ENCODE data around the gene CCNY. TPM values are rescaled to one million over a fixed set of nuclear protein-coding genes. Genes with fewer than 3 reads are reported as not detected.

The CCNY gene
- total and polyA plus RNA-seq, 9 donors = 28.3 to 87.0 (median 60.9) TPM

DNA sequence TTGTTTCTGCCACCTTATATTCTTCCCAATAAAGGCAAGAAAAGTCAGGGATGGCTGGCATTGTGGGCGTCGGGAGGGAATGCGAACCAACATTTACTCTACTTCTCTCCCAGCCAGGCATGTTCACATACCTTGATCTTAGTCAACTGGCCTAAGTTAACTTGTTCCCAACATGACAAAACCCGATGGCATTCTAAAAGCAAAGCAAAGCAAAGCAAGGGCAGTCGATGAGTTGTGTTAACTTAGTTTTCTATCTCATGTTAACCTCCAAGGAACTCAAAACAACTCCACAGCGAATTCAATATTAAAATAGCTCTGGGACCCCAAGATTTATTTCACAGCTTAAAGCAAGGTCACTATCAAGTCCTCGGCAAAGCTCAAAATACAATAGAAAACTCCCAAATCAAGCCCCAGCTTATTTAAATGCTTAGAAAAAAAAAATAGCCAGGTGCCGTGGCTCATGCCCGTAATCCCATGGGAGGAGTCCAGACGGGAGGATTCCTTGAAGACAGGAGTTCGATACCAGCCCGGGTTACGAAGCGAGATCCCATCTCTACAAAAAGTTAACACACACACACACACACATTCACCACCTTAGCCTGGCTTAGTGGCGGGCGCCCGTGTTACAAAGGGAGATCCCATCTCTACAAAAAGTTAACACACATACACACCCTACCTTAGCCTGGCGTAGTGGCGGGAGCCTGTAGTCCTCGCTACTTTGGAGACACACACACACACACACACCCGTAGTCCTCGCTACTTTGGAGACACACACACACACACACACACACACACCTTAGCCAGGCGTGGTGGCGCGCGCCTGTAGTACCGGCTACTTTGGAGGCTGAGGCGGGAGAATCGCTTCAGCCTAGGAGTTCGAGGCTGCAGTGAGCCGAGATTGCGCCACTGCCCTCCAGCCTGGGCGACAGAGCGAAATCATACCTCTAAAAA is 901 bp upstream of the CCNY start:
- TF ChIP-seq, protein P1, sequence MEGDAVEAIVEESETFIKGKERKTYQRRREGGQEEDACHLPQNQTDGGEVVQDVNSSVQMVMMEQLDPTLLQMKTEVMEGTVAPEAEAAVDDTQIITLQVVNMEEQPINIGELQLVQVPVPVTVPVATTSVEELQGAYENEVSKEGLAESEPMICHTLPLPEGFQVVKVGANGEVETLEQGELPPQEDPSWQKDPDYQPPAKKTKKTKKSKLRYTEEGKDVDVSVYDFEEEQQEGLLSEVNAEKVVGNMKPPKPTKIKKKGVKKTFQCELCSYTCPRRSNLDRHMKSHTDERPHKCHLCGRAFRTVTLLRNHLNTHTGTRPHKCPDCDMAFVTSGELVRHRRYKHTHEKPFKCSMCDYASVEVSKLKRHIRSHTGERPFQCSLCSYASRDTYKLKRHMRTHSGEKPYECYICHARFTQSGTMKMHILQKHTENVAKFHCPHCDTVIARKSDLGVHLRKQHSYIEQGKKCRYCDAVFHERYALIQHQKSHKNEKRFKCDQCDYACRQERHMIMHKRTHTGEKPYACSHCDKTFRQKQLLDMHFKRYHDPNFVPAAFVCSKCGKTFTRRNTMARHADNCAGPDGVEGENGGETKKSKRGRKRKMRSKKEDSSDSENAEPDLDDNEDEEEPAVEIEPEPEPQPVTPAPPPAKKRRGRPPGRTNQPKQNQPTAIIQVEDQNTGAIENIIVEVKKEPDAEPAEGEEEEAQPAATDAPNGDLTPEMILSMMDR (IDR thresholded peaks at IDR 0.05) = no peak
- TF ChIP-seq POLR2A (IDR thresholded peaks at IDR 0.05) = no peak
- no peak for TF ChIP-seq EP300 (IDR thresholded peaks at IDR 0.05)
- DNase-seq = no peak
- 7 to 13% (median 10%) methylated on average over 34 of the region's 34 CpGs for WGBS, 3 donors
- intact Hi-C loops (cut with DNase I) = loop anchor here in 2 of 4 donors (10.0 kb wide), 2 partner anchors 89 to 229 kb away; no protein-coding TSS in a partner anchor
- peaks cover 11% of the 10 kb centered on the region for H3K4me1 ChIP-seq (ENCODE audit: insufficient read depth)
- H3K36me3 ChIP-seq = no peaks in the 10 kb centered on the region
- peak overlapping the region; percentile 66 to 81 for H3K27ac ChIP-seq
- H3K9me3 ChIP-seq = no peaks in the 10 kb centered on the region
- H3K4me3 ChIP-seq = peak overlapping the region; percentile 98
- no peaks in the 10 kb centered on the region for H3K27me3 ChIP-seq

DNA sequence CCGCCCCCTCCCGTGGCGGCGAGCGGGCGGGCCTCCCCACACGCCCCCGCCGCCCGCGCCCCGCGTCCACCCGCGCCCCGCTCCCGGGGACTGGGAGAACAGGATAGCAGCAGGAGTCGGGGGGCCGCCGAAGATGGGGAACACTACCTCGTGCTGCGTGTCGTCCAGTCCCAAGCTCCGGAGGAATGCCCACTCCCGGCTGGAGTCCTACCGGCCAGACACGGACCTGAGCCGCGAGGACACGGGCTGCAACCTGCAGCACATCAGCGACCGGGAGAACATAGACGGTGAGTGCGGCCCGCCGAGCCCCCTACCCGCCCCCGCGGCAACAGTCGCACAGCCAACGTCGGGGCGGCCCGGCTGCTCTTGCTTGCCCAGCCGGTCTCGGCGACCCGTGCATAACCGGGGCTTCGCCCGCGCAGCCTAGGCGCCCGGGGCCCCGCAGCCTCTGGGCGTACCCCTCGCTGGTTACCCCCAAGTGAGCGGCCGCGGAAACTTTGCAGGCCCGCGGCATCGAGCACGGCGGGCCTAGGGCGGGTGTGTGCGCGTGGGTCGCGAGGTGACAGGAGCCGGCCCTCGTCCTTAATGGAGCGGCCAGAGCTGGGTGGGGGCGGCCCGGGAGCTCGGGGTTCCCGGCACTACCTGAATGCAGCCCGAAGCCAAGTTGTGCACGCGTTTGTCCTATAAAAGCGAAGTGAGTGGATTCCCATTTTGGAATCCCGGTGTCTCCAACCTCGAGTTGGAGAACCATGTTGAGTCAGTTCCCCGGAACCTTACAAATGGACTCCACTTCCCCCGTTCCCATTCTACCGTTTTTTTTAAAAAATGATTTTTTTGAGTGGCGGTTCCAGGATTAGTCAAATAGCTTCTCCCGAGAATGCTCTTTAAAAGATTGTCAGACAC is 863 bp downstream of the CCNY start:
- peak; percentile 30 to 65 (median 56) for DNase-seq
- 1 to 2% (median 1%) methylated on average over 44 to 88 of the region's 88 CpGs for WGBS, 3 donors
- Histone ChIP-seq H3K27ac (peak overlapping the region; percentile 27 to 63), H3K27me3 (no peaks in the 10 kb centered on the region), H3K9me3 (no peaks in the 10 kb centered on the region), H3K4me3 (peak overlapping the region; percentile 98), H3K4me1 (ENCODE audit: insufficient read depth) (peaks cover 7% of the 10 kb centered on the region), H3K36me3 (no peaks in the 10 kb centered on the region)
- TF ChIP-seq POLR2A (IDR thresholded peaks at IDR 0.05) (no peak), EP300 (IDR thresholded peaks at IDR 0.05) (no peak)
- TF ChIP-seq, protein P1 (IDR thresholded peaks at IDR 0.05) = no peak
- intact Hi-C loops (cut with DNase I) = loop anchor here in 2 of 4 donors (10.0 kb wide), 2 partner anchors 88 to 228 kb away; no protein-coding TSS in a partner anchor

DNA sequence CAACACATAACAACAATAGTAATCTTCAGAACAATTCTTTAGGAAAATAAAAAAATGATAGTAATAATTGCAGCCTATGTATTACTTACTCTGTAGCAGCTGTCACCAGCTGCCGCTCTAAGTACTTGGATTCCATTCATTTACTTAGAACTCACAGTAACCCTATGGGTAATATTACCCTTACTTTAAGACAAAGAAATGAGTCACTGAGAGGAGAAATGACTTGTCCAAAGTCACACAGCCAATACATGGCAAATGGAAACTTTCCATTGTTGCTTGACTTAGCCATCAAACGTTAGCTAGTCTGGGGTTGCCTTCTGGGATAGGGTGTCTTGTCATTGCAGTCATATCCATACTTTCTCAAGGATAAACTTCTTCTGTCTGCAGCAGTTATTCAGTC is 3.6 kb downstream of the CCNY start:
- no peaks in the 10 kb centered on the region for H3K36me3 ChIP-seq
- intact Hi-C loops (cut with DNase I) = loop anchor here in 2 of 4 donors (10.0 kb wide), 2 partner anchors 85 to 225 kb away; no protein-coding TSS in a partner anchor
- no peak overlapping the region for H3K4me3 ChIP-seq
- no peaks in the 10 kb centered on the region for H3K27me3 ChIP-seq
- peaks cover 7% of the 10 kb centered on the region for H3K4me1 ChIP-seq (ENCODE audit: insufficient read depth)
- WGBS, 3 donors = 43 to 52% (median 50%) methylated on average over 2 of the region's 2 CpGs
- no peak overlapping the region for H3K27ac ChIP-seq
- no peak for DNase-seq
- H3K9me3 ChIP-seq = no peaks in the 10 kb centered on the region
- TF ChIP-seq POLR2A (IDR thresholded peaks at IDR 0.05) = no peak
- no peak for TF ChIP-seq EP300 (IDR thresholded peaks at IDR 0.05)
- TF ChIP-seq, protein P1 (IDR thresholded peaks at IDR 0.05) = no peak

DNA sequence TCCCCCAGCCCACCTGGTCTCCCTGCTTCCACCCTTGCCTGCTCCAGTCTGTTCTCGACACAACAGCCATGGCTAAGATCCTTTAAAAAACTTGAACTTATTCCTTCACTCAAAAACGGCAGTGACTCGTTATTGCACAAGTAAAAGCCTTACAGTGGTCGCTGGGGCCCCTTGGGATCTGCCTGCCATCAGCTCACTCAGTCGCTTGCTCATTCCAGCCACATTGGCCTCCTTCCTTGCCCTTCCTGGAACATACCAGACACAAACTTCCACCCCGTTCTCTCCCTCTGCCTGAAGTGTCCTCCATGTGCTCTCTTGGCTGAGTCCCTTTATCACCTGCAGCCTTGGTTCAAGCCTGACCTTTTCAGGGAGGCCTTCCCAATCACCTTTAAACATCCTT is 4.7 kb downstream of the CCNY start:
- H3K4me3 ChIP-seq = no peak overlapping the region
- no peak overlapping the region for H3K27ac ChIP-seq
- no peak for TF ChIP-seq POLR2A (IDR thresholded peaks at IDR 0.05)
- TF ChIP-seq EP300 (IDR thresholded peaks at IDR 0.05) = no peak
- H3K4me1 ChIP-seq (ENCODE audit: insufficient read depth) = peaks cover 9% of the 10 kb centered on the region
- H3K9me3 ChIP-seq = no peaks in the 10 kb centered on the region
- no peaks in the 10 kb centered on the region for H3K36me3 ChIP-seq
- no peaks in the 10 kb centered on the region for H3K27me3 ChIP-seq
- WGBS, 3 donors = 35 to 45% (median 44%) methylated on average over 6 of the region's 6 CpGs
- intact Hi-C loops (cut with DNase I) = no loop called here
- no peak for DNase-seq
